Chondrocyte (in vitro differentiated cells): ENCODE data around the gene GZMM. TPM values are rescaled to one million over a fixed set of nuclear protein-coding genes. Genes with fewer than 3 reads are reported as not detected.

Source experiments
- DNase-seq: peaks from one replicate; pipeline ENCODE4 v3.0.0; 2021; ENCODE audit warnings: mixed read lengths, low spot score
- H3K27ac Mint-ChIP-seq: one replicate; pipeline ENCODE4 v1.8.0; 2021; ENCODE audit warnings: mild to moderate bottlenecking, moderate library complexity, mixed read lengths; ENCODE audit not compliant: unreplicated experiment
- H3K27me3 Mint-ChIP-seq: 2 replicates; pipeline ENCODE4 v1.8.0; 2021; ENCODE audit warnings: low read depth, mixed read lengths
- H3K36me3 Mint-ChIP-seq: 2 replicates; pipeline ENCODE4 v1.8.0; 2021; ENCODE audit warnings: low read depth, mixed read lengths
- H3K4me1 Mint-ChIP-seq: 2 replicates; pipeline ENCODE4 v1.8.0; 2021; ENCODE audit warnings: low read depth, mild to moderate bottlenecking, mixed read lengths
- H3K4me3 Mint-ChIP-seq: one replicate; pipeline ENCODE4 v1.8.0; 2021; ENCODE audit warnings: mild to moderate bottlenecking, moderate library complexity, mixed read lengths; ENCODE audit not compliant: unreplicated experiment
- H3K9me3 Mint-ChIP-seq: 2 replicates; pipeline ENCODE4 v1.8.0; 2021; ENCODE audit warnings: low read depth, mixed read lengths
- CTCF ChIP-seq: fragments of 200-600 bp; sonication (generic); IDR thresholded peaks from 2 replicates; pipeline ENCODE4 v1.5.0; 2021; ENCODE audit warnings: antibody characterized with exemption, mild to moderate bottlenecking, moderate library complexity
- total RNA-seq: library from RNA; stranded (reverse); gene quantifications from 3 replicates; pipeline ENCODE4 v1.2.1, GENCODE V29; 2021

The GZMM gene
- total RNA-seq, 1 donor from 2014 or later, result not detected

- TF ChIP-seq CTCF, result no peak
- no peak overlapping the region for H3K4me3 Mint-ChIP-seq
- no peak for DNase-seq
- H3K9me3 Mint-ChIP-seq, result no peaks in the 10 kb centered on the region
- peaks cover 4% of the 10 kb centered on the region for H3K4me1 Mint-ChIP-seq
- no peak overlapping the region for H3K27ac Mint-ChIP-seq
- peaks cover 2% of the 10 kb centered on the region for H3K36me3 Mint-ChIP-seq
- H3K27me3 Mint-ChIP-seq, result no peaks in the 10 kb centered on the region
These were observed 3.3 kb downstream of the GZMM start for GRCh38 chr19:547117-547516.

GRCh38 chr19:547836-548720, 4.2 kb downstream of the GZMM start:
- peaks cover 4% of the 10 kb centered on the region for H3K4me1 Mint-ChIP-seq

GRCh38 chr19:548886-549830, 5.3 kb downstream of the GZMM start:
- Mint-ChIP-seq H3K27ac (no peak overlapping the region), H3K4me3 (no peak overlapping the region), H3K27me3 (no peaks in the 10 kb centered on the region), H3K36me3 (no peaks in the 10 kb centered on the region), H3K9me3 (no peaks in the 10 kb centered on the region), H3K4me1 (peaks cover 4% of the 10 kb centered on the region)
- TF ChIP-seq CTCF, result no peak
- no peak for DNase-seq

More at GRCh38 chr19:547836-548720, 4.2 kb downstream of the GZMM start:
- Mint-ChIP-seq H3K36me3 (peaks cover 2% of the 10 kb centered on the region), H3K27me3 (no peaks in the 10 kb centered on the region), H3K9me3 (no peaks in the 10 kb centered on the region), H3K4me3 (no peak overlapping the region), H3K27ac (no peak overlapping the region)
- TF ChIP-seq CTCF, result peak; percentile 17
- DNase-seq, result no peak

- peak; percentile 58 for DNase-seq
- Mint-ChIP-seq H3K27me3 (no peaks in the 10 kb centered on the region), H3K9me3 (no peaks in the 10 kb centered on the region), H3K27ac (no peak overlapping the region), H3K4me3 (no peak overlapping the region), H3K4me1 (peaks cover 10% of the 10 kb centered on the region), H3K36me3 (no peaks in the 10 kb centered on the region)
- no peak for TF ChIP-seq CTCF
These were observed 11.0 kb downstream of the GZMM start for GRCh38 chr19:554817-555216.

- H3K36me3 Mint-ChIP-seq, result no peaks in the 10 kb centered on the region
- peak; percentile 68 for DNase-seq
- no peaks in the 10 kb centered on the region for H3K9me3 Mint-ChIP-seq
- no peak overlapping the region for H3K27ac Mint-ChIP-seq
- H3K4me3 Mint-ChIP-seq, result no peak overlapping the region
- peaks cover 10% of the 10 kb centered on the region for H3K4me1 Mint-ChIP-seq
- no peaks in the 10 kb centered on the region for H3K27me3 Mint-ChIP-seq
- TF ChIP-seq CTCF, result no peak
These were observed 11.6 kb downstream of the GZMM start for GRCh38 chr19:555474-555808.
